Ovary (tissue), 9 donors: ENCODE results near the gene USP9X. TPM values are rescaled to one million over a fixed set of nuclear protein-coding genes. Genes with fewer than 3 reads are reported as not detected.

Experiments used
- DNase-seq, 5 donors: peaks; one replicate each; pipeline ENCODE4 v3.0.0-alpha.2; 2019 to 2020
- H3K27ac ChIP-seq, 2 donors: fragments of 200-600 bp; one replicate each; pipeline versions ENCODE4 v1.5.1 to v1.8.0; 2019 to 2022
- H3K27me3 ChIP-seq: fragments of 200-600 bp; one replicate; pipeline ENCODE4 v1.8.0; 2022
- H3K36me3 ChIP-seq: fragments of 200-600 bp; sonication (generic); one replicate; pipeline ENCODE4 v1.5.1; 2019
- H3K4me1 ChIP-seq: one replicate; pipeline ENCODE4 v1.8.1; 2013; ENCODE audit warnings: mild to moderate bottlenecking, moderate library complexity; ENCODE audit not compliant: insufficient read depth
- H3K4me3 ChIP-seq: fragments of 200-600 bp; sonication (generic); one replicate; pipeline ENCODE4 v1.5.1; 2017
- H3K9me3 ChIP-seq, 2 donors: fragments of 200-600 bp in 1 of 2; sonication (generic) in 1 of 2; one replicate each; pipeline versions ENCODE4 v1.5.1 to v1.8.1; 2013 to 2019; ENCODE audit warnings: mild to moderate bottlenecking in 1 of 2, moderate library complexity in 1 of 2
- EP300 ChIP-seq: sonication (generic); formaldehyde crosslinking; IDR thresholded peaks from one replicate; pipeline ENCODE4 v1.6.1; 2017; ENCODE audit warnings: antibody characterized with exemption
- POLR2A ChIP-seq: fragments of 450-650 bp; IDR thresholded peaks from one replicate; pipeline ENCODE4 v1.6.1; 2017; ENCODE audit warnings: antibody characterized with exemption, mild to moderate bottlenecking, moderate library complexity
- WGBS, 3 donors: extraction: QIAGEN DNeasy Blood & Tissue Kit in 1 of 3; methylation state at CpG; one replicate each; pipeline versions ENCODE4 v1.1.5 to v1.1.7; 2013 to 2017; 5-methylcytosine and 5-hydroxymethylcytosine counted together
- intact Hi-C, 4 donors: fragments of 100-400 bp; cut with DNase I; formaldehyde crosslinking; loops; one replicate each; pipeline versions ENCODE4 v1.11.0 to v1.15.1; 2022 to 2023
- polyA plus RNA-seq, 2 donors: library from polyadenylated mRNA; stranded (reverse); fragments of 200-250 nt in 1 of 2; fragments of 350-450 nt in 1 of 2; fragmentation: Illumina TruSeq in 1 of 2; extraction: RNeasy Lipid Tissue Mini Kit (QIAGEN cat#74804) in 1 of 2; gene quantifications; one replicate each; pipeline ENCODE4 v1.2.3, GENCODE V29; 2013 to 2014
- total RNA-seq, 7 donors: library from RNA; depleted of rRNA in 2 of 7; stranded (reverse); fragments of >200 nt in 2 of 7; fragmentation: NEBNext Ultra II Directional in 3 of 7; extraction: Animal tissue kit (Norgen Biotek cat#: 25700) in 3 of 7; gene quantifications; one replicate each; pipeline versions ENCODE4 v1.1.0 to v1.2.4, GENCODE V29; 2016 to 2023
- TF ChIP-seq, protein P1 (sequence below), 3 donors: fragments of 450-650 bp in 2 of 3; fragments of 200-600 bp in 1 of 3; IDR thresholded peaks; one replicate each; pipeline versions ENCODE4 v1.5.1 to v1.8.0; 2016 to 2022; ENCODE audit warnings: antibody characterized with exemption in 3 of 3, mild to moderate bottlenecking in 1 of 3
- donor health status: DM: no; HTN: no; CAD: no; lungs with moderate emphysema.
- donor health status: DM: no; HTN: no; CAD: no.
- donor health status: Bipolar disorder and iron deficiency.
- donor health status: DM: yes; HTN: yes; CAD: no.
- donor health status: DM: no; HTN: no; CAD: no.
- donor health status: DM: yes; HTN: yes; CAD: no.

The USP9X gene
- total and polyA plus RNA-seq, 9 donors = 14.2 to 95.1 (median 60.0) TPM

DNA sequence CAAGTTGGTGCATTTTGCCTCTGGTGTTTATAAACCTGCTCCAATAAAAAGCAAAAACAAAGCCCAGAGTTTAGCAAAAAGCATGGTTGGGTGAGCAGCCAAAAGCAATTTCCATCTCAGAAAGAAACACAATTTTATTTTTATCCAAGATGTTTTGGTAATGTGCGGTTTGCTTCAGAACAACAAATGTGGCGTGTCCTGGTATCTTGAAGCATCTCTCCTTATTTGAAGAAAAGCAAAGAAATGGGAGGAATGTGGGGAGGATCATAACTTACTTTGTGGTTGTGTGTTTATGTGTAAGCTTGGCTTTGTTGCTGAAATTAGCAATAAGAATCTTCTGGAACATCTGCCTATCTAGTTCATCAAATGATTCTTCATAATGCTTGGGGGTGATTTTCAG lies 160.4 kb downstream of the USP9X start:
- intact Hi-C loops = loop anchor here in 1 of 4 donors (10.0 kb wide), 1 partner anchor 61 kb away; no protein-coding TSS in a partner anchor
- TF ChIP-seq POLR2A (no peak), EP300 (no peak)
- TF ChIP-seq, protein P1, sequence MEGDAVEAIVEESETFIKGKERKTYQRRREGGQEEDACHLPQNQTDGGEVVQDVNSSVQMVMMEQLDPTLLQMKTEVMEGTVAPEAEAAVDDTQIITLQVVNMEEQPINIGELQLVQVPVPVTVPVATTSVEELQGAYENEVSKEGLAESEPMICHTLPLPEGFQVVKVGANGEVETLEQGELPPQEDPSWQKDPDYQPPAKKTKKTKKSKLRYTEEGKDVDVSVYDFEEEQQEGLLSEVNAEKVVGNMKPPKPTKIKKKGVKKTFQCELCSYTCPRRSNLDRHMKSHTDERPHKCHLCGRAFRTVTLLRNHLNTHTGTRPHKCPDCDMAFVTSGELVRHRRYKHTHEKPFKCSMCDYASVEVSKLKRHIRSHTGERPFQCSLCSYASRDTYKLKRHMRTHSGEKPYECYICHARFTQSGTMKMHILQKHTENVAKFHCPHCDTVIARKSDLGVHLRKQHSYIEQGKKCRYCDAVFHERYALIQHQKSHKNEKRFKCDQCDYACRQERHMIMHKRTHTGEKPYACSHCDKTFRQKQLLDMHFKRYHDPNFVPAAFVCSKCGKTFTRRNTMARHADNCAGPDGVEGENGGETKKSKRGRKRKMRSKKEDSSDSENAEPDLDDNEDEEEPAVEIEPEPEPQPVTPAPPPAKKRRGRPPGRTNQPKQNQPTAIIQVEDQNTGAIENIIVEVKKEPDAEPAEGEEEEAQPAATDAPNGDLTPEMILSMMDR (IDR thresholded peaks at IDR 0.05) = no peak
- Histone ChIP-seq H3K4me1 (peaks cover 1% of the 10 kb centered on the region), H3K4me3 (no peak overlapping the region), H3K27ac (peak overlapping the region in 1 of 2 donors; percentile 31), H3K27me3 (no peaks in the 10 kb centered on the region), H3K9me3 (no peaks in the 10 kb centered on the region), H3K36me3 (no peaks in the 10 kb centered on the region)
- WGBS, 3 donors = 9 to 25% (median 15%) methylated on average over 2 of the region's 2 CpGs
- no peak for DNase-seq

DNA sequence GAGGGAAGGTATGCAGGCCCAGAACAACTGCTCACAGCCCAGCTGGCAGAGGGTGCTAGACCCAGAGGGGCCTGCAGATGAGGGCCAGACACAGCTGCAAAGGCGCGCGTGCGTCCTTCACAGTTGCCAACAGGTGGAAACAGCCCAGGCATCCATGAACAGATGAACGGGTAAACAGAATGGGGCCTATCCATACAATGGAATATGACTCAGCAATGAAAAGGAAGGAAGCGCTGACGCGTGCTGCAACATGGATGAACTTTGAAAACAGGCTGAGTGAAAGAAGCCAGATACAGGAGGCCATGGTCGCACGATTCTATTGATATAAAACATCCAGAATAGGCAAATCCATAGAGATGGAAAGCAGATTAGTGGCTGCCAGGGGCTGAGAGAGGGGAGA lies 165.6 kb downstream of the USP9X start:
- peak in 1 of 5 donors; percentile 12 for DNase-seq
- 91 to 95% (median 94%) methylated on average over 10 of the region's 10 CpGs for WGBS, 3 donors
- Histone ChIP-seq H3K27me3 (no peaks in the 10 kb centered on the region), H3K27ac (no peak overlapping the region), H3K4me3 (no peak overlapping the region), H3K36me3 (no peaks in the 10 kb centered on the region), H3K9me3 (no peaks in the 10 kb centered on the region), H3K4me1 (peaks cover 6% of the 10 kb centered on the region)
- intact Hi-C loops = loop anchor here in 3 of 4 donors (5.0 to 10.0 kb wide), 4 partner anchors 66 to 706 kb away; no protein-coding TSS in a partner anchor
- TF ChIP-seq POLR2A (no peak), EP300 (no peak)
- TF ChIP-seq, protein P1 (IDR thresholded peaks at IDR 0.05) = no peak

DNA sequence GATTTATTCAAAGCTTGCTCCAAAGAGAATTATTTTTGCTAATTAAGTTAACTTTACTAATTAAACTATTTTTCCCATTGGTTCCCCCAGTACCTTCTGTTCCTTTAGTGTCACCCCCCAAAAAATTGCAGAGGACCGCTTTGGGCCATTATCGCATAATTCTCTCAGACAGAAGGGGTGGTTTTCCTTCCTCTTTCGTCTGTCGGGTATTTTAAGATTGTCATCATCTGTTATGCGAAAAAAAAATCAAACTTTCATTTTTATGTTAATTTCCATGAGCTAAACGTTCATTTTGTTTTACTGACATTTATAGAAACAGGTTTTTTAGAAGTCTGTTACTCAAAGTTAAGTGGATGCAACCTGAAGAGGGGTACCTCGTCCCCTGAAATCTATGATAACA lies 172.6 kb downstream of the USP9X start:
- intact Hi-C loops = loop anchor here in 3 of 4 donors (10.0 kb wide), 2 partner anchors 73 to 713 kb away; no protein-coding TSS in a partner anchor
- no peak for DNase-seq
- WGBS, 3 donors = 71 to 81% (median 72%) methylated on average over 7 of the region's 7 CpGs
- no peak for TF ChIP-seq POLR2A
- no peak for TF ChIP-seq EP300
- TF ChIP-seq, protein P1 (IDR thresholded peaks at IDR 0.05) = no peak
- Histone ChIP-seq H3K4me3 (no peak overlapping the region), H3K4me1 (peaks cover 4% of the 10 kb centered on the region), H3K27me3 (no peaks in the 10 kb centered on the region), H3K36me3 (no peaks in the 10 kb centered on the region), H3K27ac (no peak overlapping the region), H3K9me3 (peaks cover 0 to 4% of the 10 kb centered on the region in 2 donors)

DNA sequence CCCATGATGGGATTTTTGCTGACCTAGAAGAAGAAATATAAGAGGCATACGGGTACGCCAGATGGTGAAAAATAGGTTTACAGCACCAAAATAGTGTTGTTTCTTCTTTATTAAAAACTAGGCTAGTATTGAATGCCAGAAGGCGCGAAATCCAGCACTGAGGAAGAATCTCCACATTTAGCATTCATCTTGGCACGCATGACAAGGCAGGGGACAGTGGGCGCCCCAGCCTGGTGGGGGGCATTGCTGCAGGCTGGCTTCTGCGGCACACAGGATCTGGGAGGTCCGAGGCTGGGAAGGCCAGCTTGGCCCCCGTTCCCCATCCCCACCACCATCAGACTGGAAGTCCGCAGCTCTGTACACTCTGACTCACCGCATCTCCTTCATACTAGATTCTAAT lies 173.0 kb downstream of the USP9X start:
- H3K36me3 ChIP-seq = no peaks in the 10 kb centered on the region
- DNase-seq = peak in 1 of 5 donors; percentile 23
- TF ChIP-seq POLR2A = no peak
- TF ChIP-seq EP300 = no peak
- TF ChIP-seq, protein P1 (IDR thresholded peaks at IDR 0.05) = no peak
- H3K27me3 ChIP-seq = no peaks in the 10 kb centered on the region
- peaks cover 3% of the 10 kb centered on the region for H3K4me1 ChIP-seq
- no peak overlapping the region for H3K27ac ChIP-seq
- peaks cover 0 to 4% of the 10 kb centered on the region in 2 donors for H3K9me3 ChIP-seq
- WGBS, 3 donors = 85 to 90% (median 85%) methylated on average over 11 of the region's 11 CpGs
- H3K4me3 ChIP-seq = no peak overlapping the region
- intact Hi-C loops = loop anchor here in 3 of 4 donors (10.0 kb wide), 2 partner anchors 73 to 713 kb away; no protein-coding TSS in a partner anchor
